MM.1S (cell line): ENCODE data around the gene MED27.

Source experiments
- DNase-seq: peaks from one replicate; pipeline ENCODE4 v3.0.0-alpha.2; 2015
- H2AFZ ChIP-seq: fragments of 300-600 bp; sonication (generic); 2 replicates; pipeline ENCODE4 v1.6.0; 2016; ENCODE audit warnings: antibody characterized with exemption, low read length
- H3F3A ChIP-seq: fragments of 300-600 bp; sonication (generic); 2 replicates; pipeline ENCODE4 v1.6.1; 2016; ENCODE audit warnings: mild to moderate bottlenecking, antibody characterized with exemption, low read length, moderate library complexity, mixed read lengths; ENCODE audit not compliant: insufficient read depth
- H3K27ac ChIP-seq: fragments of 300-600 bp; sonication (generic); 2 replicates; pipeline ENCODE4 v1.5.1; 2016; ENCODE audit warnings: mild to moderate bottlenecking, low read length
- H3K27me3 ChIP-seq: fragments of 300-600 bp; sonication (generic); replicated peaks from 2 replicates; pipeline ENCODE4 v1.6.0; 2016; ENCODE audit warnings: low read length; ENCODE audit not compliant: insufficient read depth
- H3K36me3 ChIP-seq: fragments of 300-600 bp; sonication (generic); replicated peaks from 2 replicates; pipeline ENCODE4 v1.6.1; 2016; ENCODE audit warnings: mild to moderate bottlenecking, low read length, mixed read lengths; ENCODE audit not compliant: insufficient read depth
- H3K4me1 ChIP-seq: fragments of 300-600 bp; sonication (generic); 2 replicates; pipeline ENCODE4 v1.6.1; 2016; ENCODE audit warnings: low read length, mixed read lengths
- H3K4me2 ChIP-seq: fragments of 300-600 bp; sonication (generic); 2 replicates; pipeline ENCODE4 v1.6.0; 2016; ENCODE audit warnings: low read depth, low read length
- H3K4me3 ChIP-seq: fragments of 300-600 bp; sonication (generic); 2 replicates; pipeline ENCODE4 v1.5.1; 2016; ENCODE audit warnings: low read length, mixed read lengths
- H3K79me2 ChIP-seq: fragments of 300-600 bp; sonication (generic); 2 replicates; pipeline ENCODE4 v1.6.1; 2016; ENCODE audit warnings: mixed run types, low read length, mixed read lengths
- H3K9ac ChIP-seq: fragments of 300-600 bp; sonication (generic); 2 replicates; pipeline ENCODE4 v1.6.1; 2016; ENCODE audit warnings: low read length, mixed read lengths
- H3K9me2 ChIP-seq: fragments of 300-600 bp; sonication (generic); replicated peaks from 2 replicates; pipeline ENCODE4 v1.6.1; 2016; ENCODE audit warnings: mild to moderate bottlenecking, low read length, mixed read lengths; ENCODE audit not compliant: insufficient read depth
- H3K9me3 ChIP-seq: fragments of 300-600 bp; sonication (generic); replicated peaks from 2 replicates; pipeline ENCODE4 v1.6.1; 2016; ENCODE audit warnings: mild to moderate bottlenecking, low read length, mixed read lengths; ENCODE audit not compliant: insufficient read depth
- H4K20me1 ChIP-seq: fragments of 300-600 bp; sonication (generic); 2 replicates; pipeline ENCODE4 v1.6.1; 2016; ENCODE audit warnings: mild to moderate bottlenecking, low read length, moderate library complexity, mixed read lengths; ENCODE audit not compliant: insufficient read depth
- EZH2 ChIP-seq: fragments of 300-600 bp; sonication (generic); optimal IDR thresholded peaks from 2 replicates; pipeline ENCODE3; 2017; ENCODE audit warnings: low read depth, mild to moderate bottlenecking, antibody characterized with exemption, low read length, mixed read lengths
- EZH2phosphoT487 ChIP-seq: fragments of 300-600 bp; sonication (generic); IDR thresholded peaks from 2 replicates; pipeline ENCODE4 v1.6.1; 2018; ENCODE audit warnings: antibody characterized with exemption, low read length
- TF ChIP-seq, protein P1 (sequence below): fragments of 300-600 bp; sonication (generic); IDR thresholded peaks from 2 replicates; pipeline ENCODE4 v1.5.1; 2016; ENCODE audit warnings: antibody characterized with exemption, low read length, mixed read lengths

Gene MED27

GRCh38 chr9:131927091-131927490, 152.6 kb downstream of the MED27 start:
- H3K27me3 ChIP-seq, result no peaks in the 10 kb centered on the region
- H3K4me1 ChIP-seq, result no peaks in the 10 kb centered on the region
- no peak overlapping the region for H3K4me2 ChIP-seq
- H3K4me3 ChIP-seq, result no peak overlapping the region
- H3F3A ChIP-seq, result no peaks in the 10 kb centered on the region
- H3K27ac ChIP-seq, result no peak overlapping the region
- DNase-seq, result no peak
- no peaks in the 10 kb centered on the region for H3K36me3 ChIP-seq
- H3K9me3 ChIP-seq, result no peaks in the 10 kb centered on the region
- TF ChIP-seq, protein P1, sequence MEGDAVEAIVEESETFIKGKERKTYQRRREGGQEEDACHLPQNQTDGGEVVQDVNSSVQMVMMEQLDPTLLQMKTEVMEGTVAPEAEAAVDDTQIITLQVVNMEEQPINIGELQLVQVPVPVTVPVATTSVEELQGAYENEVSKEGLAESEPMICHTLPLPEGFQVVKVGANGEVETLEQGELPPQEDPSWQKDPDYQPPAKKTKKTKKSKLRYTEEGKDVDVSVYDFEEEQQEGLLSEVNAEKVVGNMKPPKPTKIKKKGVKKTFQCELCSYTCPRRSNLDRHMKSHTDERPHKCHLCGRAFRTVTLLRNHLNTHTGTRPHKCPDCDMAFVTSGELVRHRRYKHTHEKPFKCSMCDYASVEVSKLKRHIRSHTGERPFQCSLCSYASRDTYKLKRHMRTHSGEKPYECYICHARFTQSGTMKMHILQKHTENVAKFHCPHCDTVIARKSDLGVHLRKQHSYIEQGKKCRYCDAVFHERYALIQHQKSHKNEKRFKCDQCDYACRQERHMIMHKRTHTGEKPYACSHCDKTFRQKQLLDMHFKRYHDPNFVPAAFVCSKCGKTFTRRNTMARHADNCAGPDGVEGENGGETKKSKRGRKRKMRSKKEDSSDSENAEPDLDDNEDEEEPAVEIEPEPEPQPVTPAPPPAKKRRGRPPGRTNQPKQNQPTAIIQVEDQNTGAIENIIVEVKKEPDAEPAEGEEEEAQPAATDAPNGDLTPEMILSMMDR, result no peak
- no peak for TF ChIP-seq EZH2phosphoT487
- TF ChIP-seq EZH2, result no peak
- H4K20me1 ChIP-seq, result no peaks in the 10 kb centered on the region
- H3K9ac ChIP-seq, result no peak overlapping the region
- no peaks in the 10 kb centered on the region for H3K9me2 ChIP-seq
- peaks cover 3% of the 10 kb centered on the region for H3K79me2 ChIP-seq
- H2AFZ ChIP-seq, result no peak overlapping the region

GRCh38 chr9:131926360-131926922, 153.2 kb downstream of the MED27 start:
- Histone ChIP-seq H2AFZ (no peak overlapping the region), H3K9ac (no peak overlapping the region), H3K4me3 (no peak overlapping the region), H3K79me2 (no peaks in the 10 kb centered on the region; the same call in 1 of the 2 replicates), H3K27ac (no peak overlapping the region), H3F3A (no peaks in the 10 kb centered on the region), H3K4me1 (no peaks in the 10 kb centered on the region), H4K20me1 (no peaks in the 10 kb centered on the region), H3K36me3 (no peaks in the 10 kb centered on the region), H3K9me2 (no peaks in the 10 kb centered on the region), H3K27me3 (no peaks in the 10 kb centered on the region), H3K4me2 (no peak overlapping the region), H3K9me3 (no peaks in the 10 kb centered on the region)
- DNase-seq, result no peak
- TF ChIP-seq EZH2, result no peak
- no peak for TF ChIP-seq EZH2phosphoT487
- TF ChIP-seq, protein P1, result no peak

DNA sequence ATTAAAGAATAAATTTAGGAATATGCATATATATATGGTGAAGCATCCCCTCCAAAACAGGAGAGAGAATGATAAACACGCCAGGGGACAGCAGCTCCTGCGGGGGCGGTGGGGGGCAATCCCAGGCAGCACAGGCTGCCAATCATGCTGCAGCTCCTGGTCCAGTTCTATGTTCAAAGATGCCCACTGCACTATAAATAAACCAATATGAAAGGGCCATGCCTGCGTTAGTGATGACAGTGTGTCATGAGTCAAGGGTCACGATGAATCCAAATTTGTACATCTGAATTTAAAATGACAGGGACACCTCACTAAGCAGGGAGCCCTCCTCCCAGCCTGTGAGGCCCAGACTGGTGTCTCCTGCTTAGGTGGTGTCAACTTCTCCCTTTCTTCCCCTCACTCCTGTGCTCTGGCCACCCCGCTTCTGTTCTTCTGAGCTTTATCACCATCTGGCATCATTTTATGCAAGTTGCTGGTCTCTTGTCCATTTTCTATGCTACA, 153.9 kb downstream of the MED27 start:
- Histone ChIP-seq H3K4me1 (no peaks in the 10 kb centered on the region), H3K9me2 (no peaks in the 10 kb centered on the region), H3K27ac (no peak overlapping the region), H3F3A (no peaks in the 10 kb centered on the region), H3K4me3 (no peak overlapping the region), H3K9me3 (no peaks in the 10 kb centered on the region), H4K20me1 (no peaks in the 10 kb centered on the region), H3K9ac (no peak overlapping the region), H3K4me2 (no peak overlapping the region), H3K27me3 (no peaks in the 10 kb centered on the region), H3K36me3 (no peaks in the 10 kb centered on the region), H2AFZ (no peak overlapping the region), H3K79me2 (no peaks in the 10 kb centered on the region)
- TF ChIP-seq, protein P1, result no peak
- TF ChIP-seq EZH2phosphoT487, result no peak
- no peak for TF ChIP-seq EZH2
- no peak for DNase-seq
